Ascending aorta (tissue), 2 donors: Measurements from ENCODE around the gene KYAT1. TPM values are rescaled to one million over a fixed set of nuclear protein-coding genes. Genes with fewer than 3 reads are reported as not detected.
"Not testable (repeated sequence)": the region's sequence is repeated elsewhere in the genome, so short reads cannot be mapped to it uniquely, and the experiment has no call there.

Source experiments
- DNase-seq, 2 donors: peaks; one replicate each; pipeline ENCODE4 v3.0.0-alpha.2; 2019; ENCODE audit warnings: low spot score in 2 of 2
- H3K27ac ChIP-seq, 2 donors: fragments of 200-600 bp; sonication (generic); one replicate each; pipeline ENCODE4 v1.5.1; 2016 to 2017; ENCODE audit warnings: mild to moderate bottlenecking in 1 of 2
- H3K27me3 ChIP-seq: fragments of 200-600 bp; sonication (generic); one replicate; pipeline ENCODE4 v1.5.1; 2017
- H3K36me3 ChIP-seq, 2 donors: fragments of 200-600 bp; sonication (generic); one replicate each; pipeline ENCODE4 v1.5.1; 2016
- H3K4me1 ChIP-seq, 2 donors: fragments of 200-600 bp; sonication (generic); one replicate each; pipeline ENCODE4 v1.5.1; 2016 to 2017; ENCODE audit warnings: mild to moderate bottlenecking in 1 of 2
- H3K4me3 ChIP-seq, 2 donors: fragments of 200-600 bp; sonication (generic); one replicate each; pipeline ENCODE4 v1.5.1; 2016 to 2017; ENCODE audit warnings: mild to moderate bottlenecking in 1 of 2
- H3K9me3 ChIP-seq, 2 donors: fragments of 200-600 bp; sonication (generic); one replicate each; pipeline ENCODE4 v1.5.1; 2016
- intact Hi-C: fragments of 100-400 bp; cut with DNase I; formaldehyde crosslinking; loops from one replicate; pipeline ENCODE4 v1.15.1; 2023
- total RNA-seq: library from RNA; depleted of rRNA; stranded (reverse); fragments of >200 nt; gene quantifications from one replicate; pipeline ENCODE4 v1.1.0, GENCODE V29; 2016
- TF ChIP-seq, protein P1 (sequence below), 3 experiments: fragments of 200-600 bp in 2 of 3; fragments of 450-650 bp in 1 of 3; sonication (generic) in 2 of 3; IDR thresholded peaks; one replicate each; pipeline ENCODE4 v1.5.1; 2016 to 2019; ENCODE audit warnings: antibody characterized with exemption in 3 of 3, mild to moderate bottlenecking in 1 of 3, moderate library complexity in 1 of 3

The KYAT1 gene
- total RNA-seq, 1 donor from 2014 or later: 4.9 TPM

DNA sequence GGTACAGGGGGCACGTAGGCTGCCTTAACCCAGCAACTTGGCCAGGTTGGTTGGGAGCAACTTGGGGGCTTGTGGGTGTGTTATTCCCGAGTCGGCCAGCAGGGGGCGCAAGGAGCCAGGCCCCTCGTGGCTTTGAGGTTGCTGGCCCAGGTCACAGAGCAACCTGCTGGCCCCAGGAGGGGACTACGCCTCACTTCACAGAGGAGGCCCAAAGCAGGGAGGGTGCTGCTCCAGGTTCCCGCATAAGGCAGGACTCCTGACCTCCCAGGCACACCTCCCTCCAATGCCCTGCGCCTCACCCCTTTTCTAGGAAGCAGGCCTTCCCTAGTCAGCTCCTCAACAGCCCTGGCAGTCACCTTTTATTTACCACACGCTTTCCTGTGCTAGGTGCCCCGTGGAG, 18.1 kb downstream of the KYAT1 start:
- Histone ChIP-seq H3K27me3 (no peaks in the 10 kb centered on the region), H3K27ac (no peak overlapping the region), H3K4me3 (no peak overlapping the region), H3K36me3 (no peaks in the 10 kb centered on the region), H3K9me3 (no peaks in the 10 kb centered on the region), H3K4me1 (peaks cover 0 to 8% of the 10 kb centered on the region in 2 donors)
- TF ChIP-seq, protein P1, sequence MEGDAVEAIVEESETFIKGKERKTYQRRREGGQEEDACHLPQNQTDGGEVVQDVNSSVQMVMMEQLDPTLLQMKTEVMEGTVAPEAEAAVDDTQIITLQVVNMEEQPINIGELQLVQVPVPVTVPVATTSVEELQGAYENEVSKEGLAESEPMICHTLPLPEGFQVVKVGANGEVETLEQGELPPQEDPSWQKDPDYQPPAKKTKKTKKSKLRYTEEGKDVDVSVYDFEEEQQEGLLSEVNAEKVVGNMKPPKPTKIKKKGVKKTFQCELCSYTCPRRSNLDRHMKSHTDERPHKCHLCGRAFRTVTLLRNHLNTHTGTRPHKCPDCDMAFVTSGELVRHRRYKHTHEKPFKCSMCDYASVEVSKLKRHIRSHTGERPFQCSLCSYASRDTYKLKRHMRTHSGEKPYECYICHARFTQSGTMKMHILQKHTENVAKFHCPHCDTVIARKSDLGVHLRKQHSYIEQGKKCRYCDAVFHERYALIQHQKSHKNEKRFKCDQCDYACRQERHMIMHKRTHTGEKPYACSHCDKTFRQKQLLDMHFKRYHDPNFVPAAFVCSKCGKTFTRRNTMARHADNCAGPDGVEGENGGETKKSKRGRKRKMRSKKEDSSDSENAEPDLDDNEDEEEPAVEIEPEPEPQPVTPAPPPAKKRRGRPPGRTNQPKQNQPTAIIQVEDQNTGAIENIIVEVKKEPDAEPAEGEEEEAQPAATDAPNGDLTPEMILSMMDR (IDR thresholded peaks at IDR 0.05): peak; percentile 93 to 95 (median 94)
- intact Hi-C loops: loop anchor here (1.0 to 5.0 kb wide), 3 partner anchors 65 to 164 kb away; partner anchors contain the start of gene SH3GLB2
- peak in 1 of 2 donors; percentile 84 for DNase-seq

DNA sequence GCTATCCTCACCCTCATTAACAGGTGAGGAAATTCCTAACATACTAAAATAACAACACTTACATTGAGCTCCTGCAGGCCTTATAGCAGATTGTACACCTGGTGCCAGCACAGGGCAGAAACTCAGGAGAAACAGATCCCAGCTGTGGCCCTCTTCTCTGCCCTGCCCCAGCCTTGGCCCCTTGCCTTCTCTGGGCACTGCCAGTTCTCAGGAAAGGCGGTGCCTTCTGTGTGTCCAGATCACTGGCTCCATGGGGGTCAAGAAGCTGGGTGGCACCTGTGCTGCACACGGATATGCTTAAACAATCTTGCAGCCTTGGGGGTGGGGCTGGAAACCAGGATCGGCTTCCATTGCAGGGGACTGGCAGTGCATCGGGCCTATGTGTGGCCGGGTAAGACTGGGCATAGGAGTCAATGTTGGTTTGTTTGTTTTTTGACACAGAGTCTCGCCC, 19.3 kb downstream of the KYAT1 start:
- intact Hi-C loops: loop anchor here (5.0 kb wide), 1 partner anchor 165 kb away; the partner anchor contains the start of gene SH3GLB2
- no peak for DNase-seq
- Histone ChIP-seq H3K4me3 (no peak overlapping the region), H3K27ac (peak overlapping the region; percentile 4 to 33), H3K9me3 (no peaks in the 10 kb centered on the region), H3K4me1 (peaks cover 0 to 8% of the 10 kb centered on the region in 2 donors), H3K27me3 (no peaks in the 10 kb centered on the region), H3K36me3 (no peaks in the 10 kb centered on the region)
- TF ChIP-seq, protein P1 (IDR thresholded peaks at IDR 0.05): no peak

DNA sequence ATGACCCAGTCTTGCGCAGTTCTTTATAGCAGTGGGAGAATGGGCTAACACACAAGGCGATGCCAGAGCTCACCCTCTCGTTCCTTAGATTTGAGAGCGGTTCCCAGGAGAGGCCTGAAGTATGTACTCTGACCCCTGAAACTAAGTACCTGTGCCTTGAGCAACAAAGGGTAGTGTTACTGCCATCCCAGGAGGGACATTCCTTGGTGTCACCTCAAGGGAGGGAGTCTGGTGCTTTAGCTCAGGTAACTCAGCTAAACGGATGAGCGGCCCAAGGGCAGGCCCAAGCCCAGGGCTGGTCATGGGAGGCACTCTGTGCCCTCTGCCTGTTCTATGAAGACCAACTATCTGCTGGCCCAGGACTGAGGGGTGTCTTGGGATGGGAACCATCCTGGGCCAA, 20.2 kb downstream of the KYAT1 start:
- intact Hi-C loops: loop anchor here (5.0 kb wide), 1 partner anchor 166 kb away; the partner anchor contains the start of gene SH3GLB2
- Histone ChIP-seq H3K36me3 (no peaks in the 10 kb centered on the region), H3K4me3 (no peak overlapping the region), H3K4me1 (peaks cover 0 to 8% of the 10 kb centered on the region in 2 donors), H3K9me3 (no peaks in the 10 kb centered on the region), H3K27me3 (no peaks in the 10 kb centered on the region), H3K27ac (peak overlapping the region; percentile 4 to 33)
- no peak for DNase-seq
- TF ChIP-seq, protein P1 (IDR thresholded peaks at IDR 0.05): no peak

DNA sequence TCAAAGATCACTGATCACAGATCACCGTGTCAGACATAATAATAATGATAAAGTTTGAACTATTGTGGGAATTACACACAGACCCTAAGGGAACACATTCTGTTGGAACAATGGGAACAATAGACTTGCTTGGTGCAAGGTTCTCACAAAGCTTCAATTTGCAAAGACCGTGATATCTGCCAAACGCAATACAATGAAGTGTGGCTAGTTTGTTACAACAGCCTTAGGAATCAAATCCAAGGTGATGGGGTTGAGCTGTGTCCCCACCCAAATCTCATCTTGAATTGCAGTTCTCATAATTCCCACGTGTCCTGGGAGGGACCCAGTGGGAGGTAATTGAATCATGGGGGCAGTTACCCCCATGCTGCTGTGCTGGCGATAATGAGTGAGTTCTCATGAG, 20.8 kb downstream of the KYAT1 start:
- Histone ChIP-seq H3K4me1 (peaks cover 0 to 8% of the 10 kb centered on the region in 2 donors), H3K27ac (no peak overlapping the region), H3K36me3 (no peaks in the 10 kb centered on the region), H3K27me3 (no peaks in the 10 kb centered on the region), H3K4me3 (no peak overlapping the region), H3K9me3 (no peaks in the 10 kb centered on the region)
- intact Hi-C loops: loop anchor here (5.0 kb wide), 1 partner anchor 166 kb away; the partner anchor contains the start of gene SH3GLB2
- DNase-seq: no peak
- TF ChIP-seq, protein P1 (IDR thresholded peaks at IDR 0.05): no peak

DNA sequence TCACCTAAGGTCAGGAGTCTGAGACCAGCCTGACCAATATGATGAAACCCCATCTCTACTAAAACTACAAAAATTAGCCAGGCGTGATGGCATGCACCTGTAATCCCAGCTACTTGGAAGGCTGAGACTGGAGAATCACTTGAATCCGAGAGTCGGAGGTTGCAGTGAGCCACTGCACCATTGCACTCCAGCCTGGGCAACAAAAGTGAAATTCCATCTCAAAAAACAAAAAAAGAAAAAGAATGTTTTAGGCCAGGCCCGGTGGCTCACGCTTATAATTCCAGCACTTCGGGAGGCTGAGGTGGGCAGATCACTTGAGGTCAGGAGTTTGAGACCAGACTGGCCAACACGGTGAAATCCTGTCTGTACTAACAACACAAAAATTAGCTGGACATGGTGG, 23.3 kb downstream of the KYAT1 start:
- H3K4me3 ChIP-seq, H3K36me3 ChIP-seq, H3K9me3 ChIP-seq, H3K27me3 ChIP-seq, intact Hi-C loops, H3K4me1 ChIP-seq, DNase-seq, H3K27ac ChIP-seq: not testable (repeated sequence)

DNA sequence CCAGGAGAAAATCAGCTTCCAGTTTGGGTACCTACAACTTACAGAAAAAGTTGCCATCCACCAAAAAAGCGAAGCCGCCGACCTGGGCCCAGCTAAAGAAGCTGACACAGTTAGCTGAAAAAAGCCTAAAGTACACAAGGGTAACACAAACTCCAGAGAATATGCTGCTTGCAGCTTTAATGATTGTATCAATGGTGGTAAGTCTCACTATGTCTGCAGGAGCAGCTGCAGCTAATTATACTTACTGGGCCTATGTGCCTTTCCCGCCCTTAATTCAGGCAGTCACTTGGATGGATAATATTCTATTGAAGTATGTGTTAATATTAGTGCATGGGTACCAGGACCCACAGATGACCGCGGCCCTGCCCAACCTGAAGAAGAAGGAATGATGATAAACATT, 27.3 kb downstream of the KYAT1 start:
- DNase-seq, H3K27ac ChIP-seq, H3K9me3 ChIP-seq, H3K36me3 ChIP-seq, H3K4me1 ChIP-seq, H3K27me3 ChIP-seq, H3K4me3 ChIP-seq, intact Hi-C loops: not testable (repeated sequence)

DNA sequence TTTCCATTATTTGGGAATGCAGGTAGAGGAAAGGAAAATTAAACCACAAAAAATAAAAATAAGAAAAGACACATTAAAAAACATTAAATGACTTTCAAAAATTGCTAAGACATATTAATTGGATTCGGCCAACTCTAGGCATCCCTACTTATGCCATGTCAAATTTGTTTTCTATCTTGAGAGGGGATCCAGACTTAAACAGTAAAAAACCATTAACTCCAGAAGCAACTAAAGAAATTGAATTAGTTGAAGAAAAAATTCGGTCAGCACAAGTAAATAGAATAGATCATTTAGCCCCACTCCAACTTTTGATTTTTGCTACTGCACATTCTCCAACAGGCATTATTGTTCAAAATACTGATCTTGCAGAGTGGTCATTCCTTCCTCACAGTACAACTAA, 29.1 kb downstream of the KYAT1 start:
- H3K4me3 ChIP-seq, H3K4me1 ChIP-seq, H3K27me3 ChIP-seq, H3K27ac ChIP-seq, DNase-seq, H3K36me3 ChIP-seq, H3K9me3 ChIP-seq: not testable (repeated sequence)
- intact Hi-C loops: loop anchor here (1.0 kb wide), 1 partner anchor 76 kb away; no protein-coding TSS in a partner anchor
